ENCODE data around the gene B3GALNT2.
"Not testable (repeated sequence)": the region's sequence is repeated elsewhere in the genome, so short reads cannot be mapped to it uniquely, and the experiment has no call there.

B3GALNT2 gene

GRCh38 chr1:235504122-235504493, at the start of gene B3GALNT2:
Gene B3GALNT2 (minus strand): TSS chr1:235504452. CDS start chr1:235504252, 200 bp downstream.
- DNase-seq (ENCODE audit: low spot score), result no peak

GRCh38 chr1:235553112-235553551, 48.9 kb upstream of the B3GALNT2 start:
- no peak for DNase-seq (ENCODE audit: low spot score)

- no peak for DNase-seq (ENCODE audit: low spot score)
Measured at GRCh38 chr1:235552146-235552716, 48.0 kb upstream of the B3GALNT2 start.

GRCh38 chr1:235549351-235550139, 45.3 kb upstream of the B3GALNT2 start:
- DNase-seq (ENCODE audit: low spot score), result no peak

GRCh38 chr1:235546369-235547155, 42.3 kb upstream of the B3GALNT2 start:
- not testable (repeated sequence) for DNase-seq (ENCODE audit: low spot score)

- DNase-seq (ENCODE audit: low spot score), result no peak
Measured at GRCh38 chr1:235545292-235545930, 41.2 kb upstream of the B3GALNT2 start.

GRCh38 chr1:235542845-235543244, 38.6 kb upstream of the B3GALNT2 start:
- not testable (repeated sequence) for DNase-seq (ENCODE audit: low spot score)

- DNase-seq (ENCODE audit: low spot score), result no peak
Measured at GRCh38 chr1:235533476-235534168, 29.4 kb upstream of the B3GALNT2 start.

- no peak for DNase-seq (ENCODE audit: low spot score)
Measured at GRCh38 chr1:235532360-235532759, 28.1 kb upstream of the B3GALNT2 start.

GRCh38 chr1:235527196-235527814, 23.1 kb upstream of the B3GALNT2 start:
- no peak for DNase-seq (ENCODE audit: low spot score)

GRCh38 chr1:235525314-235525713, 21.1 kb upstream of the B3GALNT2 start:
- no peak for DNase-seq (ENCODE audit: low spot score)

GRCh38 chr1:235516862-235517446, 12.7 kb upstream of the B3GALNT2 start:
- no peak for DNase-seq (ENCODE audit: low spot score)

- DNase-seq (ENCODE audit: low spot score), result no peak
Measured at GRCh38 chr1:235515844-235516512, 11.7 kb upstream of the B3GALNT2 start.

GRCh38 chr1:235513495-235514366, 9.5 kb upstream of the B3GALNT2 start:
- DNase-seq (ENCODE audit: low spot score), result peak; percentile 66

GRCh38 chr1:235511470-235512240, 7.4 kb upstream of the B3GALNT2 start:
- no peak for DNase-seq (ENCODE audit: low spot score)

- no peak for DNase-seq (ENCODE audit: low spot score)
Measured at GRCh38 chr1:235510823-235511222, 6.6 kb upstream of the B3GALNT2 start.

- no peak for DNase-seq (ENCODE audit: low spot score)
Measured at GRCh38 chr1:235507623-235508022, 3.4 kb upstream of the B3GALNT2 start.

- peak; percentile 98 for DNase-seq (ENCODE audit: low spot score)
Measured at GRCh38 chr1:235504494-235505222, 406 bp upstream of the B3GALNT2 start.
